HG02973 (cell line): ENCODE results near the gene RDM1.
"Not testable (repeated sequence)": the region's sequence is repeated elsewhere in the genome, so short reads cannot be mapped to it uniquely, and the experiment has no call there.

Experiments used
- ATAC-seq: cut with Tn5 transposase; IDR thresholded peaks from one replicate; pipeline ENCODE4 v1.9.1; 2021; ENCODE audit warnings: moderate library complexity; ENCODE audit not compliant: unreplicated experiment

RDM1 gene

GRCh38 chr17:35900708-35901480, 29.7 kb downstream of the RDM1 start:
- ATAC-seq = no peak

GRCh38 chr17:35900280-35900679, 30.3 kb downstream of the RDM1 start:
- ATAC-seq = no peak

- ATAC-seq = no peak
Observed at GRCh38 chr17:35898283-35899070, 32.1 kb downstream of the RDM1 start.

- ATAC-seq = not testable (repeated sequence)
Observed at GRCh38 chr17:35897772-35898171, 32.8 kb downstream of the RDM1 start.

- ATAC-seq = no peak
Observed at GRCh38 chr17:35895636-35896587, 34.7 kb downstream of the RDM1 start.

- no peak for ATAC-seq
Observed at GRCh38 chr17:35894206-35894605, 36.4 kb downstream of the RDM1 start.

DNA sequence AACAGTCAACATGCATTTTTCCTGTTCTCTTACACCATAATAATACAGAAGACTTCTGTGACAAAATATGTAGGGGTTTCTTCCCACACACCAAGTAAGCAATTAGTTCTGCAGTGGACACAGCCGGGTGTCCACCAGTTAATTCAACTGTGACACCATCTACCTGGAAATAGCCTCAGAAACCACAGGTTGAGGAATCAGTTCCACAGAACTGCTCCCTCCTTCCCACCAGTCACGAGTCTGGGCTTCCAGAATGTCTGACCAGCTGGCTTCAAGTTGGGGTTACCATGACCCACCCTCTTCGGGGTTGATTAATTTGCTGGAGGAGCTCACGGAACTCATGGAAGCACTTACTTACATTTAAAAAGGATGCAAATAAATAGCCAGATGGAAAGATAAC, 36.8 kb downstream of the RDM1 start:
- ATAC-seq = no peak

DNA sequence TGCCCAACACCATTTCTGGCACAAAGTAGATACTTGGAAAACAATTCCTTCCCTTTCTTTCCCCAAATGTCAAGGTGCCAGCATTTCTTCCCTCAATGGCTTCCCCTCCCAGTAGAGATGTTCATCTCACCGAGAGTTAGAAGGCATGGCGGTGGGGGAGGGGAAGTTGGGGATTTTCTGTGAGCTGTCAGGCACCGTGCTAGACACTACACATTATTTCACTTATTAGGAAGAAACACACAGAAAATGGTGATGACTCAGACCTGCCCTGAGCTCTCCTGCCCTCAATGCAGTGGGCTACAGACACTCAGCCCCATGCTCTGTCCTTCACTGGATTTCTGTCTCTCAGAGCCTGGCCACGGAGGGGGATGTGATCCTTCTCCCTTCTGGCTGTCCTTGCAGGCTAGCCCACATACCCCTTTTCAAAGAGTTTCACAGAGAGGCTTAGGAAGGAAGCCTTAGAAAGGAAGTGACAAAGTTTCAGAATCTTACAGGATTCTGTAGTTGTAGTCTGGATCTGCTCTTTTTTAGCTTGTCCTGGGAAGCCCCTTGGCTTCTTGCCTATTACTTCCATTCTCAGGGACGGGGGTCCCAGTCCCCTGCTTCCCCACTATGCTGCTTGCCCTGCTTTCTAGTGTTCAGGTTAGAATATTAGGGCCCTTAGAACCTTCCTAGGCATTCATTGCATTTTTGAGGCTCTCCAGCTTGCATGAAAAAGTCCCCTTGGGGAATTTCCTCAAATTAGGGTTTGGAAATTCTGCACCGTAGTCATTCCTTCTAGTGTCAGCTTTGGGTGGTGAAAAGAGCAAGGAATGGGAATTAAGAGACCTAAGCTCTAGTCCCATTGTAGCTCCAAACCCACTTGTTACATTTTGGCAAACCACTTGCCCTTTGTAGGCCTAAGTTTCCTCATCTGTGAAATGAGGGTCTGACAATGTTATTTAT, 38.2 kb downstream of the RDM1 start:
- no peak for ATAC-seq

GRCh38 chr17:35891269-35891668, 39.3 kb downstream of the RDM1 start:
- no peak for ATAC-seq

- no peak for ATAC-seq
Observed at GRCh38 chr17:35890774-35891155, 39.8 kb downstream of the RDM1 start.

DNA sequence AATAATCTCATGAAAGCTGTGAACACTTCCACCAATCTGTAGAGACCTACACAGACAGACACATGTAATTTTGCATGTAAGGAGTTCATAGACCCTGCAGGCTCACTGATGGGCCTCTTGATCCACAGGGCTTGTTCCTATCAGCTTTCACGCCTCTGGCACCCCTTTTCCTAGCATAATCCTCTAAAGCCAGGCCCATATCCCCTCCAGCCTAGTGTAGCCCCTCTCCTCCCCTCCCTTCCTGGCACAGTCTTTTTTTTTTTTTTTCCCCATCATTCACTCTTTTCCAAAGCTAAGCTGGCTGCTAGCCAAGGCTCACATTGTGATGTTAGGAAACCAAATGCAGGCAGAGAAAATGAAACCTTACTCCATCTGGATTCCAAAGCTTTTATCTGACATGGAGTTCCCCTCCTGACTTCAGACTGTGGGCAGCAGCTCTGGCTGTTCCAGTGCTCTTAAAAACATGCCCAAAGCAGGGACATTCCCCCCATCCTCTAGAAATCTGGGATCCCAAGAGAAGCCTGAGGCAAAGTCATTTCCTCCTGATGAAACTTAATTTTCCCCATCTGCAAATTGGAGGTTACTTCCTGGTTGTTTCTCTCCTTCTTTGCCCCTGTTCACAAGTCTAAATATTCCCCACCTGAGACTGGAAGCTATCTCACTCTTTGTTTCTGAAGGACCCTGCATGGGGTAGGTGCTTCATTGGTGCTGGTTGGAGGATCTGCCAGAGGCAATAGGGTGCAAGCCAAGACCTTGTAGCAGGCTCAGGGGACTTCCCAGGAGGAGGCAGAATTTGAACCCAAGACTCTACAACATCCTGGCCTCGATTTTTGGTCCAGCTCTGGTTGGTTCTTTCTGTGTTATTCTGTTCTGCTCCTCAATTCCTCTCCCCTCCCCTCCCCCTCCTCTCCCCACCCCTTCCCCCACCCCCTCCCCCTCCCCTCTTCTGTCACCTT, 40.5 kb downstream of the RDM1 start:
- ATAC-seq = no peak

DNA sequence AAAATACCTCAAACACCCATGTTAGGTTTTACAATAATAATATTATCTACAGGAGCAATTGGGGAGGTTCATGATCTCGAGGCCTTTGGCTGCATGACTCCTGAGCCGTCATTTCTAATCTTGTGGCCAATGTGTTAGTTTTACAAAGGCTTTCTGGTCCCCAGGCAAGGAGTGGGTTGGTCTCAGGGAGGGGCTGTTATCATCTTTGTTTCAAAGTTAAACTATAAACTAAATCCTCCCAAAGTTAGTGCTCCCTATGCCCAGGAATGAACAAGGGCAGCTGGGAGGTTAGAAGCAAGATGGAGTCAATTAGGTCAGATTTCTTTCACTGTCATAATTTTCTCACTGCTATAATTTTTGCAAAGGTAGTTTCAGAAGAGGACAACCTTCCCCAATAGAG, 41.3 kb downstream of the RDM1 start:
- ATAC-seq = no peak

GRCh38 chr17:35879773-35880654, 50.6 kb downstream of the RDM1 start, which contains the start of gene CCL5:
CCL5 (minus strand) TSS chr17:35880360.
- ATAC-seq = peak; percentile 80

DNA sequence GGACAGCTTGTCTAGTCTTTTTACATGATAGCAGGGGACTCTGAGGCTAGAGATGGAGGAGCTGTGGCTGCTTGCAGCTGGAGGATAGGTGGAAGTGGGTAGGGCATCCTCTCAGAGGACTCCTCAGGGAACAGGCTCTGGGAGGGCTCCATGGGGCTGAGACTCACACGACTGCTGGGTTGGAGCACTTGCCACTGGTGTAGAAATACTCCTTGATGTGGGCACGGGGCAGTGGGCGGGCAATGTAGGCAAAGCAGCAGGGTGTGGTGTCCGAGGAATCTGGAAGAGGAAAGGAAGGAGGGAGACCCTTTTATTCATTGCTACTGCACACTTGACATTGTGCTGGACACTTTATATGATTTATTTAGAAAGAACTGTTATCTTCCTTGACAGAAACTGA, 52.2 kb downstream of the RDM1 start:
- ATAC-seq = no peak

DNA sequence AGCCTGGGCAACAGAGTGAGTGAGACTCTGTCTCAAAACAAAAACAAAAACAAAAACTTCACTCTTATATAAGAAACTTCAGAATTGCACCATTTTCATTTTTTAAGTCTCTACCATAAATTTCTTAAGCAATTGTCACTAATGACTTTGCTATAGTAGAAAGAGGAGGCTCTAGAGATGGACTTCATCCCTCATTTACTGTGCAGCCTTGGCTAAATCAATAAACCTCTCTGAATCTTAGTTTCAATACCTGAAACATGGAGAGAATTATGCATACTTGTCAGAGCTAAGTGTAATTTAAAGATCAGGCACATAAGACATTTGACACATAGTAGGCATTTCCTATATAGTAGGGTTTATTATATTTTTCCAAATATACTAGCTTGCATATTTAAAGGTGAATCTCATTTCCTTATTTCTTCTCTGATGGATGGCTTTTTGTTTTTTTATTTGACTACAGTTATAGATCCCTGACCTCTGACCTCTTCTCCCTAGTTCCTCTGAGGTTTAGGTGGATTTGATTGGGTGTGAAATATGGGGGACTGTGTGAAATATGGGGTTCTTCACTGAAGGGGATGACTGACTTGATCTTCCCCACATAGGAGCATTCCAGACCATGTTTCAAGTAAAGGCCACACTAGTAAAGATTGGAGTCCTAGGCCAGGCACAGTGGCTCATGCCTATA, 53.1 kb downstream of the RDM1 start:
- no peak for ATAC-seq

DNA sequence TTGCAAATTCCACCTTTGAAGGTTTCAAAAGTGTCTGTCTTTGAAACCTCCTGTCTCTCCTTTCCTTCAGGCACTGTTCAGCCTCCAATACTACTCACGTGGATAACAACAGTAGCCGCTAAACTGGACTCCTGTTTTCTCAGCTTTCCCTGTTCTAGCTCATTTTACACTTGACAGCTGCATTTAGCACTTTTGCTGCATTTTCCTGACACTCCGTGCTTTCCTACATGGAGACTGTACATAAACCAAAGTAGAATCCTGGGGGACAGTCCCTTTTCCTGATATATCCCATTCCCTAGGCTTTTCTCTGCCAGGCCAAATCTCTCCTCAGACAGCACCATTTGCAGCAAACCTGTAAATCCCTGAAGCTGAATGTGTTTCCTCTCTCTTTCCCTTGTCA, 54.0 kb downstream of the RDM1 start:
- no peak for ATAC-seq

DNA sequence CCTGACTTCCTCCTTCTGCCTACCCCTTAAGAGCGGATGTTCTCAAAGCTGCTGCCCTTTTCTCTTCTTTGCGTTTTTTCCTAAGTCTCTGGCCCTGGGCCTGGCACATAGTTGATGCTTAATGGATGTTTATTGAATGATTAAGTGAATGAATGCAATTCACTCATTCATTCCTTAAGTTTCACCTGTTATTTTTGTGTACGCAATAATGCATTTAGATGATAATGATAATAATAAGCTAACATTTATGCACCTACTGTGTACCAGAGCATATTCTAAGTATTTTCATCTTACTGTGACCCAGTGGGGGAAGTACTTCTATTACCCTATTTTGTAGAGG, 54.8 kb downstream of the RDM1 start:
- ATAC-seq = no peak
